Muscle layer of colon (tissue), 2 donors: Measurements from ENCODE around the gene ITGA3.

ENCODE experiments used
- H3K27ac ChIP-seq: one replicate; pipeline ENCODE4 v1.7.0; 2013; ENCODE audit warnings: low read depth, mild to moderate bottlenecking, low read length, moderate library complexity
- H3K27me3 ChIP-seq, 2 donors: one replicate each; pipeline ENCODE4 v1.7.0; 2013; ENCODE audit warnings: low read length in 2 of 2, mild to moderate bottlenecking in 2 of 2; ENCODE audit not compliant: insufficient read depth in 2 of 2, control insufficient read depth in 1 of 2
- H3K36me3 ChIP-seq: one replicate; pipeline ENCODE4 v1.7.0; 2013; ENCODE audit warnings: mild to moderate bottlenecking, low read length; ENCODE audit not compliant: insufficient read depth
- H3K4me1 ChIP-seq: one replicate; pipeline ENCODE4 v1.7.0; 2013; ENCODE audit warnings: mild to moderate bottlenecking, low read length; ENCODE audit not compliant: insufficient read depth
- H3K4me3 ChIP-seq, 2 donors: one replicate each; pipeline ENCODE4 v1.7.0; 2013; ENCODE audit warnings: low read length in 2 of 2, low read depth in 1 of 2, mild to moderate bottlenecking in 1 of 2, moderate library complexity in 1 of 2
- H3K9ac ChIP-seq: one replicate; pipeline ENCODE4 v1.7.0; 2013; ENCODE audit warnings: low read length
- H3K9me3 ChIP-seq: one replicate; pipeline ENCODE4 v1.7.0; 2013; ENCODE audit warnings: mild to moderate bottlenecking, low read length
- donor health status: abdominal sarcoma.
- donor health status: Adenocarcinoma of cecum.

ITGA3 gene

GRCh38 chr17:50136096-50136687, 80.3 kb downstream of the ITGA3 start:
- Histone ChIP-seq H3K27ac (no peak overlapping the region), H3K9me3 (no peaks in the 10 kb centered on the region), H3K36me3 (peaks cover 54% of the 10 kb centered on the region), H3K4me3 (no peak overlapping the region), H3K4me1 (peaks cover 22% of the 10 kb centered on the region), H3K27me3 (peaks cover 0 to 4% of the 10 kb centered on the region in 2 donors), H3K9ac (no peak overlapping the region)

GRCh38 chr17:50137042-50137441, 81.1 kb downstream of the ITGA3 start:
- no peak overlapping the region for H3K9ac ChIP-seq
- no peak overlapping the region for H3K4me3 ChIP-seq
- no peak overlapping the region for H3K27ac ChIP-seq
- H3K36me3 ChIP-seq: peaks cover 60% of the 10 kb centered on the region
- no peaks in the 10 kb centered on the region for H3K27me3 ChIP-seq
- H3K4me1 ChIP-seq: peaks cover 22% of the 10 kb centered on the region
- no peaks in the 10 kb centered on the region for H3K9me3 ChIP-seq

GRCh38 chr17:50139185-50139783, 83.4 kb downstream of the ITGA3 start:
- Histone ChIP-seq H3K9me3 (no peaks in the 10 kb centered on the region), H3K4me1 (peaks cover 8% of the 10 kb centered on the region), H3K27ac (no peak overlapping the region), H3K36me3 (peaks cover 83% of the 10 kb centered on the region), H3K4me3 (no peak overlapping the region), H3K9ac (no peak overlapping the region), H3K27me3 (no peaks in the 10 kb centered on the region)
